ENCODE results near the gene PPP2R5D. TPM values are rescaled to one million over a fixed set of nuclear protein-coding genes. Genes with fewer than 3 reads are reported as not detected.

Gene PPP2R5D
- polyA plus RNA-seq, 1 experiment = 59.5 TPM

DNA sequence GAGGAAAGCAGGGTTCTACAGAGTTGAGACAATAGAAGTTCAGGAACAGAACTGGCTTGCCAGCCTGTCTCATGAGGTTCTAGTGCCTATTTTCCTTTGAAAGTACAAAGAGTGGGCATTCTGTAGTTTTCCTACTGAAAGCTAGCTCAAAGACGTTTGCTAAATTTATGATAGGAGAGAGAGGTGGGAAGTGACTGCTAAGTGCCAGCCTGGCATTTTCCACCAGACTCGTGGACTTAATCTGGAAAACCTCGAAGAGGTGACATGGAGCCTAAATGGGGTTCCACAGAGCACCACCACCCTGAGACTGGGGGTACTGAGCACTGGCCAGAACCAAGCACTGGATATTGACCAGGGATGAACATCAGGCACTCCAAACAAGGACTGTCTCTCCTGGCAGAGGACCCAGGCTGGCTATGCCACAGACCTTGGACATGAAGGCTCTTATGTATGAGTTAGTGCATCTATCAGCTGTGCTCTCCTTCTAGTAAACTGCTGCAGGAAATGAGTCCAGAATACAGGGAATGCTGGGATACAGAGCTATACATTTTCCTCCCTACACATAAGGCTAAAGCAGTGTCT, 12.5 kb upstream of the PPP2R5D start:
- ChIA-PET CTCF (interaction anchor here (0.7 to 1.0 kb wide), 2 partner anchors 71 to 176 kb away, joined by 3 read pairs; no protein-coding TSS in a partner anchor), POLR2A (interaction anchor here (0.7 to 3.7 kb wide), 3 partner anchors 7 to 33 kb away, joined by 4 to 11 read pairs (median 5); partner anchors contain the start of genes PEX6 and PPP2R5D)
- TF ChIP-seq, protein P1, sequence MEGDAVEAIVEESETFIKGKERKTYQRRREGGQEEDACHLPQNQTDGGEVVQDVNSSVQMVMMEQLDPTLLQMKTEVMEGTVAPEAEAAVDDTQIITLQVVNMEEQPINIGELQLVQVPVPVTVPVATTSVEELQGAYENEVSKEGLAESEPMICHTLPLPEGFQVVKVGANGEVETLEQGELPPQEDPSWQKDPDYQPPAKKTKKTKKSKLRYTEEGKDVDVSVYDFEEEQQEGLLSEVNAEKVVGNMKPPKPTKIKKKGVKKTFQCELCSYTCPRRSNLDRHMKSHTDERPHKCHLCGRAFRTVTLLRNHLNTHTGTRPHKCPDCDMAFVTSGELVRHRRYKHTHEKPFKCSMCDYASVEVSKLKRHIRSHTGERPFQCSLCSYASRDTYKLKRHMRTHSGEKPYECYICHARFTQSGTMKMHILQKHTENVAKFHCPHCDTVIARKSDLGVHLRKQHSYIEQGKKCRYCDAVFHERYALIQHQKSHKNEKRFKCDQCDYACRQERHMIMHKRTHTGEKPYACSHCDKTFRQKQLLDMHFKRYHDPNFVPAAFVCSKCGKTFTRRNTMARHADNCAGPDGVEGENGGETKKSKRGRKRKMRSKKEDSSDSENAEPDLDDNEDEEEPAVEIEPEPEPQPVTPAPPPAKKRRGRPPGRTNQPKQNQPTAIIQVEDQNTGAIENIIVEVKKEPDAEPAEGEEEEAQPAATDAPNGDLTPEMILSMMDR (IDR thresholded peaks at IDR 0.05; ENCODE audit: low read depth, low read length) = no peak
- Histone ChIP-seq H3K27ac (ENCODE audit: low read depth, low read length) (no peak overlapping the region), H3K4me3 (ENCODE audit: low read depth, low read length) (no peak overlapping the region), H3K27me3 (ENCODE audit: control insufficient read depth, insufficient read depth, low read length) (no peaks in the 10 kb centered on the region), H3K9me3 (ENCODE audit: control insufficient read depth, insufficient read depth, low read length) (no peaks in the 10 kb centered on the region)
- no peak for DNase-seq (ENCODE audit: low read depth, low spot score)

DNA sequence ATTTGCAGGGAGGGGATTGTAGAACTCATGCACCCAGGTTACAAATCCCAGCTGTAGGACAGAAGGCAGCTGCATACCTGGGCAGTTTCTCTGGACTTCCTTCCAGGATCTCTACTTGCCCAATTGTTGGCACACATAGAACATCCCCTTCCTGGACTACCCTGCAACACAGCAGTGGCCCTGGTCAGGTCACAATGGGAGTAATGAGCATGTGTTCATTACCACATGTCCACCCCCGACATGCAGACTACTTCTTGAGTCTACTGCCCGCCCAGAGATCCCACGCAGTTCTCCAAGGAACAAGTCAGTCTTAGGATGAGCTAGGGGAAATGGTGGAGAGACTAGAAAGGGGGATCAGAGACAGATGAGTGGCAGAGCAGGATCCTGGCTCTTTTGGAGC, 10.4 kb upstream of the PPP2R5D start:
- Histone ChIP-seq H3K27ac (ENCODE audit: low read depth, low read length) (no peak overlapping the region), H3K9me3 (ENCODE audit: control insufficient read depth, insufficient read depth, low read length) (no peaks in the 10 kb centered on the region; the same call in 1 of the 2 replicates), H3K27me3 (ENCODE audit: control insufficient read depth, insufficient read depth, low read length) (no peaks in the 10 kb centered on the region), H3K4me3 (ENCODE audit: low read depth, low read length) (no peak overlapping the region)
- no peak for DNase-seq (ENCODE audit: low read depth, low spot score)
- ChIA-PET CTCF (no interaction called here), POLR2A (interaction anchor here (0.5 to 3.7 kb wide), 4 partner anchors 10 to 680 kb away, joined by 3 to 11 read pairs (median 6); partner anchors contain the start of gene PPP2R5D)
- TF ChIP-seq, protein P1 (IDR thresholded peaks at IDR 0.05; ENCODE audit: low read depth, low read length) = no peak

DNA sequence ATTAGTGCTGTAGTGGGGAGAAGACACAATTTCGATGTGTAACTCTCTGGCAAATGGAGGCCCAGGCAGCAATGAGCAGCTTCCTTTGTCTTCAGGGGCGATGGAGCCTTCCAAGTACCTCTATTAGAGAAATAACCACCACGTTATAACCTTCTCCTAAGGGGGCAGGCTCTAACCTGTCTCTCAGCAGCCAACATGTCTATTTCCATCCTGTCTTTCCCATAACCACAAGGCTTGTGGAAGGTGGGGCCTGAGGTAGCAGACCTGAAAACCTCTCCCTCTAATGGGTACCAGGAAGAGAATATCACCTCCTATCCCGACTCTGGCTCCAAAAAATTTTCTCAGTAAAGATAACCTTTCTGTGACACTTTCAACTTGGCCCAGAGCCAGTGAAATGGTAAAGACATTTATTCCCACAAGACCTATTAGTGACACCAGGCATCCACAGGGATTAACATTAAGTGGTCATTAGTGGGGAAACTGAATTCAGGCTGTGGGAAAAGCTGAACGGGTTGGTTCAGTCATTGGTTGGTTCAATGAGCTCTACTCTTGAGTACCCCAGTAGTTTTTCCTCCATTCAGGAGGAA, 9.4 kb upstream of the PPP2R5D start:
- no peak for DNase-seq (ENCODE audit: low read depth, low spot score)
- no peak overlapping the region for H3K27ac ChIP-seq (ENCODE audit: low read depth, low read length)
- CTCF ChIA-PET = no interaction called here
- POLR2A ChIA-PET = interaction anchor here (0.8 kb wide), 1 partner anchor 9 kb away, joined by 3 read pairs; the partner anchor contains the start of gene PPP2R5D
- H3K9me3 ChIP-seq (ENCODE audit: control insufficient read depth, insufficient read depth, low read length) = no peaks in the 10 kb centered on the region; the same call in 1 of the 2 replicates
- TF ChIP-seq, protein P1 (IDR thresholded peaks at IDR 0.05; ENCODE audit: low read depth, low read length) = no peak
- no peak overlapping the region for H3K4me3 ChIP-seq (ENCODE audit: low read depth, low read length)
- no peaks in the 10 kb centered on the region for H3K27me3 ChIP-seq (ENCODE audit: control insufficient read depth, insufficient read depth, low read length)

DNA sequence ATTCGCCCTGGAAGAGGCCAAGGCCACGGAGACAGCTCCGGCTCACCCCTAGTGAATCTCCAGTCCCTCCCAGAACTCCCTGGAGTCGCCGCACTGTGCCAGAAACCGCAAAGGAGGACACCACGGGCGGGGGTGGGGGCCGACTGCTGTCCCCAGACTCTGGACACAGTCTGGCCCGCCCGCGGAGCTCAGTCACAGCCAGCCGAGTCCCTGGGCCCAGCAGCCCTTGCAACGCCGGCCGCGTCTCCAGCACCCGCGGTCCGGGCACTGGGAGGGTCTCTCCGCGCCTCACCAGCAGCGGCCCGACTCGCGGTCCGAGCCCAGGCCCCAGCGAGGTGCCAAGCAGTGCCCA, 5.9 kb upstream of the PPP2R5D start:
- POLR2A ChIA-PET = interaction anchor here (0.5 to 1.4 kb wide), 7 partner anchors 8 to 171 kb away, joined by 3 to 8 read pairs (median 5); partner anchors contain the start of genes CNPY3 and RRP36
- peak overlapping the region; percentile 47 for H3K27ac ChIP-seq (ENCODE audit: low read depth, low read length)
- CTCF ChIA-PET = interaction anchor here (1.4 kb wide), 1 partner anchor 15 kb away, joined by 3 read pairs; no protein-coding TSS in a partner anchor

More for the DNA sequence above, 5.9 kb upstream of the PPP2R5D start:
- TF ChIP-seq, protein P1 (IDR thresholded peaks at IDR 0.05; ENCODE audit: low read depth, low read length) = no peak
- DNase-seq (ENCODE audit: low read depth, low spot score) = no peak
- H3K27me3 ChIP-seq (ENCODE audit: control insufficient read depth, insufficient read depth, low read length) = no peaks in the 10 kb centered on the region
- no peaks in the 10 kb centered on the region; the same call in 1 of the 2 replicates for H3K9me3 ChIP-seq (ENCODE audit: control insufficient read depth, insufficient read depth, low read length)
- H3K4me3 ChIP-seq (ENCODE audit: low read depth, low read length) = peak overlapping the region; percentile 78

All from AG04450 (cell line).